GM18499 (cell line): ENCODE data around the gene PROK1.
"Not testable (repeated sequence)": the region's sequence is repeated elsewhere in the genome, so short reads cannot be mapped to it uniquely, and the experiment has no call there.

Source experiments
- ATAC-seq: cut with Tn5 transposase; IDR thresholded peaks from one replicate; pipeline ENCODE4 v1.9.1; 2021; ENCODE audit warnings: moderate number of reproducible peaks; ENCODE audit not compliant: insufficient read depth, unreplicated experiment

Gene PROK1

DNA sequence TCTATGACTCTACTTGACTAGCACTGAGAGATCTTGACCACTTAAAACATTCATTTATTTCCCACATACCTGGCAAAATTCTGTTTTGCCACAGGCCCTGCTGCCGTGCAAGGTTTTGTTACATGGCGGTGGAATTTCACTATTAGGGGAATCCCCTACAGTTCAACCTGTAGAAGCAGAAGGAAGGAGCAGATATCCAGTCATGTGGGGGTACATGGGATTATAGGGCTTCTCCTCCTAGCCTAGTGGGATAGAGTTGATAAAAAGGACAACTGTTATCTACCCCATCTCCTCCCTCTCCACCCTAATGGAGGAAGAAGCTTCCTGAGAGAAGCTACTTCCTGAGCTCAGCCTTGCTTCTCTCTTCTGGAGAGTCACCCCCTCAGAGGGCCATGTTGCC is 17.7 kb upstream of the PROK1 start:
- ATAC-seq, result no peak

DNA sequence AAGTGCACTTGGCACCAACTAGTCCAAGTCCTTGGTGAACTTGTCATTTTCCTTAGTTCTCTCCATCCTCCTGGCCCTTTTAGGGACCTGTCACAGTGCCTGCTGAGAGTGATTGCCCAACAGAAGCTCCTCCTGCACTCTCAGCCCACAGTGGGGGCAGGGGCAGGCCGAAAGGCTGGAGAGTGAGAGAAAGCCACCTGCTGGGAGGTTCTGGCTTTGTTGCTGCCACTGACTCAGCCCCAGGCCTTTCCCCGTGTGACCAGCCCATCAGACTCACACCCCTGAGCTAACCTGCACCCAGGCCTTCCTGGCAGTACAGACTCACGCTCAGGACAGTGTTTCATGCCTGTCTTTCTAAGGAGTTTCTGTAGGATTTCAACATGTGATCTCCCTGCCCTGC is 17.1 kb upstream of the PROK1 start:
- no peak for ATAC-seq

- ATAC-seq, result no peak
These were observed 16.0 kb upstream of the PROK1 start for GRCh38 chr1:110434946-110435345.

DNA sequence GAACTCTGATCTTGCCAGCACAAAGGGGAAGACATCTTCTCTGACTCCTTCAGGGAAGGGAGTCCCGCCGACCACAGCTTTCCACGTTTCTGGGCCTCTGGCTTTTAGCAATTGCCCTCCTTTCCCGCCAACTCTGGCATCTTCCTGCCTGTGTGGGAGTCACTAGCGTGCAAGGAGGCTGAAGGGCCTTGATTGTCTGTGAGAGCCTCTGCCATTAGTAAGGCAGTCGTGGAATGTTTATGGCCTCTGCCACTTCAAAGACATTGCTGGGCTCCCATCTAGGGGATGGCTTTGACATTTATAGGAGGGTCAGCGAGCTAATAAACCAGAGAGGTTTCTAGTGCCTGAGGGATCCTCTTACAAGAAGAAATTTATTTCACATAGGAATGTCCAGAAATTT is 14.3 kb upstream of the PROK1 start:
- ATAC-seq, result no peak

DNA sequence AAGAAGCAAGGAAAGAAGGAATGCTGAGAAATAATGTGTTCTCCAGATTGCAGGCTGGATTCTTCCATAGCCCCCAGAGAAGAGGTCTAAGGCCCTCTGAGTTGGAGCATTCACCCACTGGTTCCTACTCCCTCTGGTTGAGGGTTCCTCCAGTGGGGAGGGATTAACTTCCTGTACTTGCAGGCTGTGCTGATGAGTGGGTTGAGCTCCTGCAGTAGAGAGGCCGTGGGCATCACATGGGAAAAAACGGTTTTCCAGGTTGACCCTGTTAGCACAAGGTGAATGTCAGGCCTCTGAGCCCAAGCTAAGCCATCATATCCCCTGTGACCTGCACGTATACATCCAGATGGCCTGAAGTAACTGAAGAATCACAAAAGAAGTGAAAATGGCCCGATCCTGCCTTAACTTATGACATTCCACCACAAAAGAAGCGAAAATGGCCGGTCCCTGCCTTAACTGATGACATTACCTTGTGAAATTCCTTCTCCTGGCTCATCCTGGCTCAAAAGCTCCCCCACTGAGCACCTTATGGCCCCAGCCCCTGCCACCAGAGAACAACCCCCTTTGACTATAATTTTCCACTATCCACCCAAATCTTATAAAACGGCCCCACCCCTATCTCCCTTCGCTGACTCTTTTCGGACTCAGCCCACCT is 13.2 kb upstream of the PROK1 start:
- not testable (repeated sequence) for ATAC-seq

DNA sequence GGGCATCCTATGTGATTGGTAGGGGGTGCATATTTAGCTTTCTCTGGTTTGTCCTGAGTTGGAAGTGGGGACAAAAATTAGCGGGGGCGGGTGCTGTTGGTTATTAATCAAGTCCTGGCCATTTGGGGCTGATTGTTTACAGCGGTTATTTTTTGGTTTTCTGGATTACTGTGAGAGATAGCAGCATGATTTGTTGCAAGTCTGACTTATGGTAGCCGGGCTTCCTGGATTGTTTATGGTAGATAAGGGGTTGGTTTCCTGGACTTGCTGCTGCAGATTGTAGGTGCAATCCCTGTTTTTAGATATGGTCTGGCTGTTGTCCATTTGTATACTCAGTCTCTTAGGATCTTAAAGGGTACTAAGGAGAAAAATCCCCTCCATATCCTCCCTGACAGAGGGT is 12.1 kb upstream of the PROK1 start:
- no peak for ATAC-seq

DNA sequence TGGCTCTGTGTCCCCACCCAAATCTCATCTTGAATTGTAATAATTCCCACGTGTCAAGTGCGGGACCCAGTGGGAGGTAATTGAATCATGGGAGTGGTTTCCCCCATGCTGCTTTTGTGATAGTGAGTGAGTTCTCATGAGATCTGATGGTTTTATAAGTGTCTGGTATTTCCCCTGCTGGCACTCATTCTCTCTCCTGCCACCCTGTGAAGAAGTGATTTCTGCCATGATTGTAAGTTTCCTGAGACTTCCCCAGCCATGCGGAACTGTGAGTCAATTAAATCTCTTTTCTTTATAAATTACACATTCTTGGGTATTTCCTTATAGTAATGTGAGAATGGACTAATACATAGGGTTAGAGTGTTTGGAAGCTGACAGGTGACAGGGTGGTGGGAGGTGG is 11.1 kb upstream of the PROK1 start:
- ATAC-seq, result not testable (repeated sequence)

GRCh38 chr1:110440877-110441276 is 10.1 kb upstream of the PROK1 start:
- ATAC-seq, result no peak

- no peak for ATAC-seq
These were observed 9.1 kb upstream of the PROK1 start for GRCh38 chr1:110441888-110442287.

- no peak for ATAC-seq
These were observed 7.5 kb upstream of the PROK1 start for GRCh38 chr1:110443451-110443850.

DNA sequence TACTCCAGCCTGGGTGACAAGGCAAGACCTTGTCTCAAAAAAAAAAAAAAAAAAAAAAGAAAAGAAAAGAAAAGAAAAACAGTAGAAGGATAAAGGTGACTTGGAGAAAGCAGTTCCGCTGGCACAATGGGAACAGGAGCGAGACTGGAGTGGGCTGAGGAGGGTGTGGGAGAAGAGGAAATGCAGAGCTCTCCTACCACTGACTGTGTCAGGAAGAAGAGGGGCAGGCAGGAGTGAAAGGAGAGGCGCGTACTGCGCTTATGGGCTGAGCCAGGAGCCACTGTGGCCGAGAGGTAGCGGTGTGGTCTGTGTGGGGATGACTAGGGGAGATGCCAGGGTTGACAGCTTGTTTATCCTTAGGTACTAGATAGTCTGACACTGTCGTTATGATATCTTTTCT is 6.4 kb upstream of the PROK1 start:
- ATAC-seq, result no peak

- no peak for ATAC-seq
These were observed 993 bp upstream of the PROK1 start for GRCh38 chr1:110449661-110450651.

- ATAC-seq, result no peak
These were observed 1.4 kb downstream of the PROK1 start for GRCh38 chr1:110452330-110452729.

DNA sequence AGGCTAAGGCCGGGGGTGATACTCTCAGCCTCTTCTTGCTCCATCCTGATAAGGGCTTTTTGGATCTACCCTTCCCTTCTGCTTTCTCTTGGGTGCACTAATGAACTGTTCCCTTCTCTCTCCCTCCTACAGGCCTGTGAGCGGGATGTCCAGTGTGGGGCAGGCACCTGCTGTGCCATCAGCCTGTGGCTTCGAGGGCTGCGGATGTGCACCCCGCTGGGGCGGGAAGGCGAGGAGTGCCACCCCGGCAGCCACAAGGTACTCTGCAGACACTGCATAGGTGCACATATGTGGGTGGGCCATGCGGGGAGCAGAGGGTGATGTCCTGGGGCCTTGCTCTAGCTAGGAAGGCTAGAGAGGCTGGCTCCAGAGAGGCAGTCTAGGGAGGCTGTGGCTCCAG is 2.9 kb downstream of the PROK1 start:
- no peak for ATAC-seq

GRCh38 chr1:110454328-110454727 is 3.4 kb downstream of the PROK1 start:
- ATAC-seq, result no peak

- ATAC-seq, result no peak
These were observed 4.2 kb downstream of the PROK1 start for GRCh38 chr1:110455151-110455550.

- ATAC-seq, result no peak
These were observed 6.3 kb downstream of the PROK1 start for GRCh38 chr1:110457206-110457605.

GRCh38 chr1:110460253-110461220 is 9.6 kb downstream of the PROK1 start:
- no peak for ATAC-seq

GRCh38 chr1:110462093-110462492 is 11.1 kb downstream of the PROK1 start:
- no peak for ATAC-seq

DNA sequence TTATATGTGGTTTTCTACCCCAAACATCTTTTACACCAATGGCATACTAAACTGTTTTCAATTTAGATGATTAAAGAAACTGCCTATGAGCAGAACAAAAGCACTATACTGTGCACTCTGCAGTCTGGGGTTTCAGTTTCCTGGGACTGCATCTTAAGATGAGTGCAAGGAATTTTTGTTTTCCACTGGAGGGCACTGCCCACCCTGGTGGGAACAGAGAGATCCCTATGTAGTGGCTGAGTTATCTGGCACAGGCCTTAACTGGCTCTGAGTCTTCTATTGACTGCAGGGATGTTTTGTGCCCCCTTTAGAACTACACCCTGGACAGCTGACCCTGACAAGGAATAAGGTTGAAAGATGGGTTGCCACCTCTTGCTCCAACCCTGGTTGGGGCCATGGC is 12.0 kb downstream of the PROK1 start:
- ATAC-seq, result no peak
